Measurements from ENCODE around the gene ZNF431. TPM values are rescaled to one million over a fixed set of nuclear protein-coding genes. Genes with fewer than 3 reads are reported as not detected.
"Not testable (repeated sequence)": the region's sequence is repeated elsewhere in the genome, so short reads cannot be mapped to it uniquely, and the experiment has no call there.

The ZNF431 gene
- total RNA-seq, 4 donors from 2014 or later: 22.7 to 29.6 (median 24.2) TPM

GRCh38 chr19:21202865-21203494 lies 61.1 kb downstream of the ZNF431 start:
- intact Hi-C loops (cut with DNase I): loop anchor here (5.0 to 10.0 kb wide), 2 partner anchors 54 to 282 kb away; no protein-coding TSS in a partner anchor
- H3K27ac ChIP-seq: no peak overlapping the region
- H3K27me3 ChIP-seq: no peaks in the 10 kb centered on the region
- H3K36me3 ChIP-seq: no peaks in the 10 kb centered on the region
- WGBS, 2 donors: 42 to 46% methylated on average over 9 of the region's 9 CpGs
- peak; percentile 13 to 19 for DNase-seq
- H3K4me1 ChIP-seq: peaks cover 3 to 11% of the 10 kb centered on the region in 2 donors
- no peak overlapping the region for H3K4me3 ChIP-seq (replicated peaks in 1 of 3)
- no peak for TF ChIP-seq POLR2A (IDR thresholded peaks at IDR 0.05)
- peak; percentile 62 to 89 (median 84) for TF ChIP-seq CTCF (IDR thresholded peaks at IDR 0.05)
- H3K9me3 ChIP-seq: no peaks in the 10 kb centered on the region

- 40 to 67% methylated on average over 6 of the region's 6 CpGs for WGBS, 2 donors
- no peak for DNase-seq
- TF ChIP-seq CTCF (IDR thresholded peaks at IDR 0.05): no peak
- TF ChIP-seq POLR2A (IDR thresholded peaks at IDR 0.05): no peak
- H3K27ac ChIP-seq: no peak overlapping the region
- intact Hi-C loops (cut with DNase I): no loop called here
- no peaks in the 10 kb centered on the region for H3K9me3 ChIP-seq
- no peak overlapping the region for H3K4me3 ChIP-seq (replicated peaks in 1 of 3)
- no peaks in the 10 kb centered on the region for H3K4me1 ChIP-seq
- H3K36me3 ChIP-seq: no peaks in the 10 kb centered on the region
- no peaks in the 10 kb centered on the region for H3K27me3 ChIP-seq
These were observed 68.3 kb downstream of the ZNF431 start for GRCh38 chr19:21210037-21210621.

GRCh38 chr19:21221693-21222092 lies 79.9 kb downstream of the ZNF431 start:
- intact Hi-C loops (cut with DNase I): no loop called here
- H3K36me3 ChIP-seq: no peaks in the 10 kb centered on the region
- TF ChIP-seq CTCF (IDR thresholded peaks at IDR 0.05) (no peak), POLR2A (IDR thresholded peaks at IDR 0.05) (no peak)

GRCh38 chr19:21229938-21230337 lies 88.1 kb downstream of the ZNF431 start:
- H3K27me3 ChIP-seq; intact Hi-C loops (cut with DNase I); H3K4me3 ChIP-seq (replicated peaks in 1 of 3); H3K36me3 ChIP-seq; H3K27ac ChIP-seq; H3K4me1 ChIP-seq; H3K9me3 ChIP-seq; DNase-seq: not testable (repeated sequence)
- WGBS, 2 donors: 88 to 91% methylated on average over 3 of the region's 3 CpGs

More at GRCh38 chr19:21221693-21222092, 79.9 kb downstream of the ZNF431 start:
- Histone ChIP-seq H3K9me3 (no peaks in the 10 kb centered on the region), H3K4me3 (replicated peaks in 1 of 3) (no peak overlapping the region), H3K27ac (peak overlapping the region in 2 of 3 donors; percentile 42 to 48), H3K27me3 (no peaks in the 10 kb centered on the region), H3K4me1 (peaks cover 0 to 5% of the 10 kb centered on the region in 2 donors)
- no peak for DNase-seq

GRCh38 chr19:21233691-21234090 lies 91.9 kb downstream of the ZNF431 start:
- 93 to 96% methylated on average over 2 of the region's 2 CpGs for WGBS, 2 donors
- no peaks in the 10 kb centered on the region for H3K4me1 ChIP-seq
- TF ChIP-seq POLR2A (IDR thresholded peaks at IDR 0.05) (no peak), CTCF (IDR thresholded peaks at IDR 0.05) (no peak)
- no peaks in the 10 kb centered on the region for H3K9me3 ChIP-seq
- H3K36me3 ChIP-seq: no peaks in the 10 kb centered on the region
- intact Hi-C loops (cut with DNase I): no loop called here
- DNase-seq: no peak
- no peaks in the 10 kb centered on the region for H3K27me3 ChIP-seq
- H3K4me3 ChIP-seq (replicated peaks in 1 of 3): no peak overlapping the region
- H3K27ac ChIP-seq: no peak overlapping the region

GRCh38 chr19:21236751-21237150 lies 94.9 kb downstream of the ZNF431 start:
- DNase-seq; H3K9me3 ChIP-seq; intact Hi-C loops (cut with DNase I); H3K27me3 ChIP-seq; H3K27ac ChIP-seq; H3K4me3 ChIP-seq (replicated peaks in 1 of 3); H3K4me1 ChIP-seq; H3K36me3 ChIP-seq: not testable (repeated sequence)
- 95% methylated on average over 4 of the region's 4 CpGs for WGBS, 2 donors
